GM06990 (cell line): ENCODE results near the gene CLMN.
A peak's percentile ranks its signal among the peaks of the same experiment; 100 is the strongest.

Experiments
- DNase-seq: peaks from one replicate; pipeline ENCODE4 v3.0.0-alpha.2; 2011; ENCODE audit not compliant: insufficient read length; ENCODE audit errors: extremely low read depth
- H3K27me3 ChIP-seq: replicated peaks from 2 replicates; pipeline ENCODE4 v1.6.0; 2011; ENCODE audit warnings: low read length; ENCODE audit not compliant: control insufficient read depth, insufficient read depth
- H3K36me3 ChIP-seq: 2 replicates; pipeline ENCODE4 v1.5.1; 2011; ENCODE audit warnings: low read length; ENCODE audit not compliant: control insufficient read depth, insufficient read depth
- H3K4me3 ChIP-seq: replicated peaks from 2 replicates; pipeline ENCODE4 v1.5.1; 2011; ENCODE audit warnings: low read depth, mild to moderate bottlenecking, control low read depth, low read length
- CTCF ChIP-seq: IDR thresholded peaks from 2 replicates; pipeline ENCODE4 v1.5.1; 2011; ENCODE audit warnings: low read length, control low read depth, mild to moderate bottlenecking, inconsistent platforms; ENCODE audit not compliant: insufficient read depth, poor library complexity, severe bottlenecking

The CLMN gene

GRCh38 chr14:95329941-95330340 is 10.2 kb upstream of the CLMN start:
- no peak overlapping the region for H3K4me3 ChIP-seq

GRCh38 chr14:95328729-95329503 is 9.2 kb upstream of the CLMN start:
- H3K36me3 ChIP-seq: no peaks in the 10 kb centered on the region
- H3K4me3 ChIP-seq: no peak overlapping the region
- no peak for TF ChIP-seq CTCF
- H3K27me3 ChIP-seq: no peaks in the 10 kb centered on the region
- peak; percentile 26 for DNase-seq

More at GRCh38 chr14:95329941-95330340, 10.2 kb upstream of the CLMN start:
- no peak for DNase-seq
- no peaks in the 10 kb centered on the region for H3K36me3 ChIP-seq
- H3K27me3 ChIP-seq: no peaks in the 10 kb centered on the region
- TF ChIP-seq CTCF: no peak

- Histone ChIP-seq H3K4me3 (peak overlapping the region; percentile 52), H3K27me3 (no peaks in the 10 kb centered on the region), H3K36me3 (no peaks in the 10 kb centered on the region)
- peak; percentile 87 for DNase-seq
- TF ChIP-seq CTCF: no peak
Observed at GRCh38 chr14:95327558-95328374, 8.1 kb upstream of the CLMN start.

- Histone ChIP-seq H3K4me3 (peak overlapping the region; percentile 52), H3K27me3 (no peaks in the 10 kb centered on the region), H3K36me3 (no peaks in the 10 kb centered on the region)
- peak; percentile 40 for DNase-seq
- TF ChIP-seq CTCF: no peak
Observed at GRCh38 chr14:95326987-95327386, 7.3 kb upstream of the CLMN start.

GRCh38 chr14:95323917-95324316 is 4.2 kb upstream of the CLMN start:
- Histone ChIP-seq H3K4me3 (no peak overlapping the region), H3K27me3 (no peaks in the 10 kb centered on the region), H3K36me3 (no peaks in the 10 kb centered on the region)
- TF ChIP-seq CTCF: no peak
- no peak for DNase-seq
